Stimulated activated CD8-positive, alpha-beta memory T cell treated with anti-CD3 and anti-CD28 coated beads, Interleukin-15, amount 100 ng/mL, for 48 hours (primary cell): ENCODE results near the gene TULP4.
"Not testable (repeated sequence)": the region's sequence is repeated elsewhere in the genome, so short reads cannot be mapped to it uniquely, and the experiment has no call there.

Experiments used
- DNase-seq, 2 donors: peaks; one replicate each; pipeline ENCODE4 v3.0.0-alpha.2; 2020; ENCODE audit warnings: low read depth in 2 of 2

The TULP4 gene

DNA sequence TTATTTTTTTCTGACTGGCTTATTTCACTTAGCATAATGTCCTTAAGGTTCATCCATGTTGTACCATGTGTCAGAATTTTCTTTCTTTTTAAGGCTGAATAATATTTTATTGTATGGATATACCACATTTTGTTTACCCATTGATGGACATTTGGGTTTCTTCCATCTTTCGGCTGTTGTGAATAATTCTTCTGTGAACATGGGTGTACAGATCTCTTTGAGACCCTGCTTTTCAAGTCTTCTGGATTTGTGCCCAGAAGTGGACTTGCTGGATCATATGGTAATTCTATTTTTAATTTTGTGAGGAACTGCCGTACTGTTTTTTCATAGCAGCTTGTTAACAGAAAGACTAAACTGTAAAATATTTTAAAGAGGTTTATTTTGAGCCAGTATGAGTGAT, 153.0 kb downstream of the TULP4 start:
- DNase-seq: no peak

- DNase-seq: no peak
Observed at GRCh38 chr6:158465747-158466146, 153.5 kb downstream of the TULP4 start.

DNA sequence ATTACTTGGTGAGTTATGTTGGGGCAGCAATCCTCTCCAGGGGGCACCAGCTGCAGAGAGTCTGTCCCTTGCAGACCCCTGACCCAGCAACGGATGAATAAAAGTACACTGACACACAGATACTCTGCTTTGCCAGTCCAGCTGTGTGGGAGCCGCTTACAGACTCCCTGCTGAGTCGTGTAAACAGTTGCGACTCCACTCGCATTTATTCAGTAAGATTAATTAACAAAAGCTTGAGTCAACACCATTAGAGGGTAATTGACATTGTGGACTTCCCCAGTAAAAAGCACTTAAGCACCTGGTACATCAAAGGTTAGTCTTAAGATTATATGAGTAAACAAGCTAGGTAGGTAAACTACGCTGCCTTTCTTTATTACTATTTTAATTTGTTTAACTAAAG, 155.7 kb downstream of the TULP4 start:
- no peak for DNase-seq

- no peak for DNase-seq
Observed at GRCh38 chr6:158468666-158469065, 156.4 kb downstream of the TULP4 start.

GRCh38 chr6:158470023-158470422, 157.8 kb downstream of the TULP4 start:
- DNase-seq: not testable (repeated sequence)

DNA sequence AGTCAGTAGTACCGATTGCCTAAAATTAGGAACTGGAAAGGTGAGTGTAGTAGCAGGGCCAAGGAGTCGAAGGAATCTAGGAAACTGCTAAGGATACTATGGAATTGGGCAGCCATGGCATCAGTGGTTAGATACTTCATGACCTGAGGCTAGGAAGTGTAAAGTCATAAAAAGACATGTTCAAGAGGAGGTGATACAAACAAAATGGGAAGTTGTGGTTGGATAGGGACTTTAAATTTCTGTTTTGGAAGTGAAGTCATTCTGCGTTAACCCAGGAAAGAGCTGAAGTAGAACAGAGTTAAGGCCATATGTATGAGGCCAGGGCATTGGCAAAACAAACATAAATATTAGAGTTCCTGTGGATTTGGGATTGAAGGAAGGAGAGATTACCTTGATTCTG, 159.1 kb downstream of the TULP4 start:
- no peak for DNase-seq

DNA sequence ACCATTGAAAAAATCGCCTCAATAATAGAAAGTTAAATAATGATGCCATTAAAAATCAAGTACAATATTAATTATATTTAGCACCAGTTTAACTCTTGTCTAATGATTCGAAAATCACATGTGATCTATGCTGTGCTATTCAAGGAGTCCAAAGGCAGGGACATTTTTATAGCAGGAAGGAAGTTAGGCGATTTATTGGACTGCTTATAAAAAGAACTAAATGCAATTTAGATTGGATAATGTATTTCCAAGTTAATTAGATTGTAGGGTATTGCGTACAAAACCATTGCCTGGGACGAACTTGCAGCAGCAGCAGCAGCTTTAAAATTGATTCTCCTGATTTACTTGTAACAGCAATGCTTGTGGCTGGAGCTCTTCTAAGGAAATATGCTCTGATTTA, 160.2 kb downstream of the TULP4 start:
- no peak for DNase-seq

DNA sequence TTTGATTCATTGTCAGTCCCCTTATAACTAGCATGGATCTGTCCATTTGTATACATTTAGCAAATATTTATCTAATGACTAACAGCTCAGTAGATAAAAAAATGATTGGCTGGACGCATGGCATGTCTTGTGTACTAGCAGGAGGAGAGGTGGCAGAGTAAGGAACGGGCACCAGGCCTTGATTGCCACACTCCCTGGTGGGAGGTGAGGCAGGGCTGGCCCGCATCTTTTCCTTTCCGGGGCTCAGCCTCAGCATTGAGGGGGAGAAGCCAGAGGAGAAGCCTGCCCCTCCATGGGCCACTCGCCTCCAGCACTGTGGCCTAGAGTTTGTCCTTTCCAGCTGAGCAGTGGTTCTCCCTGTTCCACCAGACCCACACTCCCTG, 162.7 kb downstream of the TULP4 start:
- DNase-seq: no peak

DNA sequence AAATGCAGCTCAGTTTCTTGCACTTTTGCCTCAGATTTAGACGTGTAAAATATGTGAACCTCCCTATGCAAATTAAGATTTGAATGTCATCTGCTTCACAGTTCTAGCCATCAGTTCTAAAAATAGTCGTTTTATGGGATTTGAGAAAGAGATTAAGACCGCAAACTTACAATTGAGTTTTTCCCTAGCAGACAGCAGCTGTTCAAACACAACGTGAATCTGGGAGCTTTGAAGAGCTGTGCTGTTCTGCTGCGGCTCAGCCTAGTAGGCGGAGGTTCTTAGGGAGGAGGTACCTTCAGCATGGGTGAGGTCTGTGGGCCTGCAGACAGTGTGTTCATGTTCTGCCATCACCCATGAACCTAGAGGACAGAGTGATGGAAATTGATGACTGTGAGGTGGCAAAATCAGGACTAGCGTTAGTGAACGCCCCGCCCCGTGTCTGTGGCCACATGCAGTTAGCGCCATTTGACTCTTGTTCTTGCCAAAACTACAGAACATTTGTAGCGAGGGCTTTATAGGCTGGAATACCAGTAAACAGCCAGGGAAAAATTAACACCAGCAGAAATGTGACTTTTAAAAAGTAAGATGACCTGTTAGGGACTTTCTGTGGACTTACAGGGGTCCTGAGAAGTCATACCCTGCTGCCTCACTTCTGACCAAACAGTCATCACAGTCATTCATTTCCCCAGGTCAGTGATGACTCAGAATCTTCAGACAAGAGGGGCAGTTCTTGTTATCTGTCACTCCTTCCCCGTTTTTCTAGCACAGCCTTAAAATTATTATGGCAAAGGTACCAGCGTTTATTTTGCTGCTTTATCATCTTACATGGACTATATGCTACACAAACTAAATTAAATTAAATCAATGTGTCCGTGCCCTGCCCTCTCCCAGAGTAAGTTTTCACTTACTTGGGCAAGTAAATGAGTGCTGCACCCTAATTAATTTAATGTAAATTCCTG, 163.4 kb downstream of the TULP4 start:
- no peak for DNase-seq

DNA sequence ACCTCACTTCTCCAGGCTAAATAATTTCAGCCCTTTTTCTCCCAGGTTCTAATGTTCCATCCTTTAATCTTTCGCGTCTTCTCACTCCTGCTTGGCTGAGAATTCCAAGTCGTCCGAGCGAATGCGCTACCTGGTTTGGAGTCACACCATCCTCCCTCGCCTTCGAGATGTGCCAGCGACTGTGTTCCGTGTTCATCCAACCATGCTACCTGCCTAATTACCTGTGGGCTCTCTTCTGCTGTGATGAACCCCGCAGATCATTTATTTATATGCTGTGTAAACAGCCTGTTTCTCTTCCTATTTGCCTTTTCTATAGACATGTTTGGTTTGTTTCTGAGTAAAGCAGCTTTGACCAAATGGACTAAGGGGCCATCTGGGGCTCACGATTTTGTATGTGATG, 164.1 kb downstream of the TULP4 start:
- DNase-seq: no peak

- DNase-seq: not testable (repeated sequence)
Observed at GRCh38 chr6:158477722-158478121, 165.5 kb downstream of the TULP4 start.

- no peak for DNase-seq
Observed at GRCh38 chr6:158480989-158481388, 168.7 kb downstream of the TULP4 start.

GRCh38 chr6:158481690-158482473, 169.6 kb downstream of the TULP4 start:
- no peak for DNase-seq

GRCh38 chr6:158485431-158485830, 173.2 kb downstream of the TULP4 start:
- DNase-seq: no peak

DNA sequence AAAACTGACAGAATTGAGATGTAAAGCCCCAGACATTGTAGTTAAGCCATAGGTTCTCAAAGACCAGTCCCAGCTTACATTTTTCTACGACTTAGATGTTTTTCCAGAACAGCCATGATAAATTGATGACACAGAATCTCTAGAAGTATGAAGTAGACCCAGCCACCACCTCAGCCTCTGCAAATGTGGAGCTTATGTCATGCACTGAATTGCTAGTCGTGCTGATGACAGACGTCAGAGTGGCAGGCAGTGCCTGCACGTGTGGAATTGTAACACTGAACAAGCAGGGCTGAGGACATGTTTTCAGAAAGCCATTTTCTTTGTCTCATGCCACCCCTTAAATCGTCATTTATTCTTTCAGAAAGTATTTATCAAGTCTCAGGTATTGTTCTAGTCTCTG, 175.2 kb downstream of the TULP4 start:
- DNase-seq: no peak

DNA sequence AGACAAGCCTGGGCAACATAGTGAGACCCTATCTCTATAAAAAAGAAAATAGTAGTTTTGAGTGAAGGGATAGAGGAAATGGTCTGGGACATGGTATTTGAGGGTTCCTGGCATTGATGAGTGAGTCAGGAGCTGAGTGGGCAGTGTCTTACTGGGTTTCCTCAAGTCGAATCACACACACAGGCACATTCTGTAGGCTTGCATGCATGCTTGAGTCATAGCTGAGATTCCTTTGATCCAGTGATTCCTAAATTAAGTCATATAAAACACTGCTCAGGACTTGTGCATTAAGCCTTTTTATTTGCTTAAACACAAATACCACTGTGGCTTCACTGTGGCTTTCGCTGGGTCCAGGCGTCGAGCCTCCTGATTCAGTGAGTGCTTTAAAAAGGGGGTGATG, 175.8 kb downstream of the TULP4 start:
- DNase-seq: no peak

DNA sequence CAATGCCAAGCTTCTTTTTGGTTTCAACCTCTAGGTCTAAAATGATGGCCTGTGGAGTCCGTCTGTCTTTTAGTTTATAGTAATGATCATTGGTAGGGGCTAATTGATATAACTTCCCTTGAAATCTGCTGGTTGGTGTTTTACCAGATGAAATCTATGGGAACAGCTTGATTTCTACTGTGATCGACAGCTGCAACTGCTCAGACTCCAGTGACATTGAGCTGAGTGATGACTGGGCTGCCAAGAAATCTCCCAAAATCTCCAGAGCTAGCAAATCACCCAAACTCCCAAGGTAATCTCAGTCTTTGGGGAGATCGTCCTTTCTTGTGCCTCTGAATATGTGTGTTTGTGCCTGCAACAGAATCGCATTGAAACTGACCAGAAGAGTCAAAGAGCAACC, 177.2 kb downstream of the TULP4 start:
- DNase-seq: no peak

DNA sequence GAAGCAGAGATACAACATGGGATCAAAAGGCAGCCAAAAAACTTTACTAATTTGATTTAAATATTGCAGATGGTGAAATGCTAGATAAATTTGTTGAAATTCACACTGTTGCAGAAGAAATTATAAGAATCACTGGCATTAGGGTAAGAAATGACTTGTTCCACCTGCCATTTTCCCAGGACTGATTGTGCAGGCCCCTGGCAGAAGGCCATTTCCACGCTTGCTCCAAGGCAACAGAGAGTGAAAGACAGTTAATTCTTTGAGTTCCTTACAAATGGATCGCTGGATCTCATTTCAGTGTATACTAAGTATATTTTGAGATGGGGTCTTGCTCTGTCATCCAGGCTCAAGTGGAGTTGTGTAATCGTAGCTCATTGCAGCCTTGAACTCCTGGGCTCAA, 180.6 kb downstream of the TULP4 start:
- DNase-seq: no peak

GRCh38 chr6:158496700-158497099, 184.4 kb downstream of the TULP4 start:
- DNase-seq: no peak

DNA sequence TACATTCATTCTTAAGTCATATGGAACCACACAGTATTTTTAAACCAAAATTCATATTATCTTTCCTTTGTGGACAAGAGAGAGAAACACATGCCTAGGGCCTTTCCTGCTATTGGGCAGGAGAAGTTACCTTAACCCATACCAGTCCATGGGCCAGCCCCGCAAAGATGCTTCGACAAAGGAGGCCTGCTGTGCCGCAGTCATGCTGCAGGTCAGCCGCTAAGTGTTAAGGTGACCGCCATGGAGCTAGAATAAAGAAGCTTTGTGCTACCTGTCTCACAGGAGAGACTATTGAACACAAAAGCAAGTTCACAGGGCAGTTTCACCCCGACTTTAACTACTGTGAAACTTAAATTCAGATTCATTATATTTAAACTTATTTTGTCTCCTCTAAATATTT, 185.4 kb downstream of the TULP4 start:
- no peak for DNase-seq

DNA sequence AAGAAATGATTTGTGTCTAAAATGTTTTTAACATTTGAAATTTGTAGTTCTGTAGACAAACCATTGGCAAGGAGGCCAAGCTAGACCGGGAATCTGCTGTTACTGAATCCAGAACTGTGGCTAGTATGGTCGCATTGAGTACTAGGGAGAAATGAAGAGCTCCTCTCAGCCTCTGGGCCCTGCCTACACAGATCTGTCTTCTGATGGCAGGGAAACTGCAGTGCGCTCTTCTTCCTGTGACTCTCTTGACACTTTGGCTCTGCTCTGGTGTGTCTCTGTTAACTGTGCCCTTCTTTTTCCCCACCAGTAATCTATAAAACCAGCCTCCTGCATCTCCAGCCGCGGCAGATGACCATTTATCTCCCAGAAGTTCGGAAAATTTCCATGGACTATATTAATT, 186.1 kb downstream of the TULP4 start:
- DNase-seq: no peak

- DNase-seq: no peak
Observed at GRCh38 chr6:158499601-158500000, 187.3 kb downstream of the TULP4 start.
